ENCODE data around the gene LRRC15.

Gene LRRC15

GRCh38 chr3:194322678-194323211 is 46.8 kb downstream of the LRRC15 start:
- H2BK120ac ChIP-seq (ENCODE audit: insufficient read depth, low read length, poor library complexity), result no peak overlapping the region

GRCh38 chr3:194321693-194322640 is 47.6 kb downstream of the LRRC15 start:
- H4K12ac ChIP-seq (ENCODE audit: low read depth, low read length), result no peak overlapping the region

More at GRCh38 chr3:194322678-194323211, 46.8 kb downstream of the LRRC15 start:
- Histone ChIP-seq H3K23ac (ENCODE audit: low read length) (no peak overlapping the region), H4K12ac (ENCODE audit: low read depth, low read length) (no peak overlapping the region), H2BK12ac (ENCODE audit: low read length) (no peak overlapping the region), H3K4me2 (ENCODE audit: low read length) (no peak overlapping the region), H3K4me3 (ENCODE audit: low read depth, low read length) (peak overlapping the region; percentile 25), H3K18ac (ENCODE audit: low read length) (no peak overlapping the region), H4K8ac (ENCODE audit: low read depth, low read length) (no peak overlapping the region), H3K27ac (ENCODE audit: low read depth, low read length) (no peak overlapping the region), H2BK5ac (ENCODE audit: low read depth, low read length, poor library complexity) (no peak overlapping the region), H3K9ac (ENCODE audit: low read length) (no peak overlapping the region), H3K4me1 (ENCODE audit: control insufficient read depth in 1 of 2, insufficient read depth in 2 of 2, low read length in 2 of 2) (peaks cover 5 to 20% of the 10 kb centered on the region in 2 experiments), H3K79me1 (ENCODE audit: low read length) (no peaks in the 10 kb centered on the region), H3K79me2 (ENCODE audit: control insufficient read depth, insufficient read depth, low read length, poor library complexity) (no peaks in the 10 kb centered on the region), H3K27me3 (ENCODE audit: insufficient read depth, low read length) (no peaks in the 10 kb centered on the region), H3K14ac (ENCODE audit: low read length) (peak overlapping the region; percentile 14), H2AFZ (ENCODE audit: insufficient read depth, low read length, poor library complexity) (no peak overlapping the region), H3K4ac (ENCODE audit: low read depth, low read length) (no peak overlapping the region), H4K91ac (ENCODE audit: low read depth, low read length) (no peak overlapping the region), H3K9me3 (ENCODE audit: insufficient read depth, low read depth, low read length) (peaks cover 34% of the 10 kb centered on the region), H3K36me3 (ENCODE audit: control insufficient read depth in 1 of 2, insufficient read depth in 2 of 2, low read length in 2 of 2) (no peaks in the 10 kb centered on the region), H2AK5ac (ENCODE audit: low read length) (no peak overlapping the region)
- WGBS (ENCODE audit: extremely low coverage, insufficient coverage, insufficient read length), result no CpG with 5 or more reads among the region's 18 CpGs
- DNase-seq, result peak in 1 of 2 donors; percentile 50

GRCh38 chr3:194320744-194321243 is 48.7 kb downstream of the LRRC15 start:
- Histone ChIP-seq H3K4me2 (ENCODE audit: low read length) (no peak overlapping the region), H3K79me1 (ENCODE audit: low read length) (no peaks in the 10 kb centered on the region), H3K9ac (ENCODE audit: low read length) (no peak overlapping the region), H4K91ac (ENCODE audit: low read depth, low read length) (no peak overlapping the region), H4K8ac (ENCODE audit: low read depth, low read length) (no peak overlapping the region), H2AK5ac (ENCODE audit: low read length) (no peak overlapping the region), H3K27me3 (ENCODE audit: insufficient read depth, low read length) (peaks cover 6% of the 10 kb centered on the region), H3K18ac (ENCODE audit: low read length) (no peak overlapping the region), H3K23ac (ENCODE audit: low read length) (no peak overlapping the region), H2BK12ac (ENCODE audit: low read length) (no peak overlapping the region), H3K79me2 (ENCODE audit: control insufficient read depth, insufficient read depth, low read length, poor library complexity) (no peaks in the 10 kb centered on the region), H3K4me3 (ENCODE audit: low read depth, low read length) (no peak overlapping the region), H4K12ac (ENCODE audit: low read depth, low read length) (no peak overlapping the region), H3K14ac (ENCODE audit: low read length) (no peak overlapping the region), H2BK120ac (ENCODE audit: insufficient read depth, low read length, poor library complexity) (no peak overlapping the region), H3K27ac (ENCODE audit: low read depth, low read length) (no peak overlapping the region), H3K4ac (ENCODE audit: low read depth, low read length) (no peak overlapping the region), H2AFZ (ENCODE audit: insufficient read depth, low read length, poor library complexity) (no peak overlapping the region), H2BK5ac (ENCODE audit: low read depth, low read length, poor library complexity) (no peak overlapping the region), H3K36me3 (ENCODE audit: control insufficient read depth in 1 of 2, insufficient read depth in 2 of 2, low read length in 2 of 2) (no peaks in the 10 kb centered on the region), H3K9me3 (ENCODE audit: insufficient read depth, low read depth, low read length) (peaks cover 21% of the 10 kb centered on the region), H3K4me1 (ENCODE audit: control insufficient read depth in 1 of 2, insufficient read depth in 2 of 2, low read length in 2 of 2) (peaks cover 5 to 17% of the 10 kb centered on the region in 2 experiments)
- DNase-seq, result no peak
- no CpG with 5 or more reads among the region's 10 CpGs for WGBS (ENCODE audit: extremely low coverage, insufficient coverage, insufficient read length)

More at GRCh38 chr3:194321693-194322640, 47.6 kb downstream of the LRRC15 start:
- Histone ChIP-seq H2BK120ac (ENCODE audit: insufficient read depth, low read length, poor library complexity) (no peak overlapping the region), H3K79me1 (ENCODE audit: low read length) (no peaks in the 10 kb centered on the region), H3K4ac (ENCODE audit: low read depth, low read length) (no peak overlapping the region), H2AK5ac (ENCODE audit: low read length) (no peak overlapping the region), H3K9me3 (ENCODE audit: insufficient read depth, low read depth, low read length) (peaks cover 28% of the 10 kb centered on the region), H3K4me1 (ENCODE audit: control insufficient read depth in 1 of 2, insufficient read depth in 2 of 2, low read length in 2 of 2) (peaks cover 5 to 20% of the 10 kb centered on the region in 2 experiments), H2BK12ac (ENCODE audit: low read length) (no peak overlapping the region), H3K14ac (ENCODE audit: low read length) (no peak overlapping the region), H3K36me3 (ENCODE audit: control insufficient read depth in 1 of 2, insufficient read depth in 2 of 2, low read length in 2 of 2) (no peaks in the 10 kb centered on the region), H3K9ac (ENCODE audit: low read length) (no peak overlapping the region), H3K18ac (ENCODE audit: low read length) (no peak overlapping the region), H3K79me2 (ENCODE audit: control insufficient read depth, insufficient read depth, low read length, poor library complexity) (no peaks in the 10 kb centered on the region), H3K4me3 (ENCODE audit: low read depth, low read length) (peak overlapping the region; percentile 25), H2BK5ac (ENCODE audit: low read depth, low read length, poor library complexity) (no peak overlapping the region), H2AFZ (ENCODE audit: insufficient read depth, low read length, poor library complexity) (no peak overlapping the region), H4K8ac (ENCODE audit: low read depth, low read length) (no peak overlapping the region), H3K27me3 (ENCODE audit: insufficient read depth, low read length) (peaks cover 4% of the 10 kb centered on the region), H3K23ac (ENCODE audit: low read length) (no peak overlapping the region), H3K27ac (ENCODE audit: low read depth, low read length) (no peak overlapping the region), H3K4me2 (ENCODE audit: low read length) (no peak overlapping the region), H4K91ac (ENCODE audit: low read depth, low read length) (no peak overlapping the region)
- WGBS (ENCODE audit: extremely low coverage, insufficient coverage, insufficient read length), result no CpG with 5 or more reads among the region's 26 CpGs
- DNase-seq, result no peak

DNA sequence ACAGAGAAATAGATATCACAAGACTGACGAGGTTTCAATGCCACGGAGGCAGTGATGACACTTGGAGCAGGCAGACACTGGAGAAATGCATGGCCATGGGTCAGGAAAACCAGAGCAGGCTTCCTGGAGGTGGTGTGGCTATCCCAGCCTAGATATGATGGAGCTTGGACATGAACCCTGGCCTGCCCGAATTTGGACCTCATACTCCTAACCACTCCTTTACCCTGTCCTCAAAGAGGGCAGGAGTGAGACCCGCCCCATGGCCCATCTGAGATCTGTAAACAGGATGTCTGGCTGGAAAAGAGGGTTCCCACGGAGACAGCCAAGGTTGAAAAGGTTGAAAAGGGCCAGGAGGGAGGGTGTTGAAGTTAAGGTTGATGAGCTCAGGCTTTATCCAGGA is 49.4 kb downstream of the LRRC15 start:
- no peak overlapping the region for H3K27ac ChIP-seq (ENCODE audit: low read depth, low read length)
- no peak overlapping the region for H3K23ac ChIP-seq (ENCODE audit: low read length)
- no peak overlapping the region for H2BK120ac ChIP-seq (ENCODE audit: insufficient read depth, low read length, poor library complexity)
- H3K4me3 ChIP-seq (ENCODE audit: low read depth, low read length), result no peak overlapping the region
- H3K36me3 ChIP-seq (ENCODE audit: control insufficient read depth in 1 of 2, insufficient read depth in 2 of 2, low read length in 2 of 2), result no peaks in the 10 kb centered on the region
- H2BK5ac ChIP-seq (ENCODE audit: low read depth, low read length, poor library complexity), result no peak overlapping the region
- H2BK12ac ChIP-seq (ENCODE audit: low read length), result no peak overlapping the region
- no peak overlapping the region for H3K14ac ChIP-seq (ENCODE audit: low read length)
- H3K18ac ChIP-seq (ENCODE audit: low read length), result no peak overlapping the region
- WGBS (ENCODE audit: extremely low coverage, insufficient coverage, insufficient read length), result no CpG with 5 or more reads among the region's 5 CpGs
- H3K79me1 ChIP-seq (ENCODE audit: low read length), result peaks cover 4% of the 10 kb centered on the region
- H3K4me1 ChIP-seq (ENCODE audit: control insufficient read depth in 1 of 2, insufficient read depth in 2 of 2, low read length in 2 of 2), result peaks cover 8 to 21% of the 10 kb centered on the region in 2 experiments
- DNase-seq, result no peak
- no peak overlapping the region for H4K91ac ChIP-seq (ENCODE audit: low read depth, low read length)
- no peak overlapping the region for H4K8ac ChIP-seq (ENCODE audit: low read depth, low read length)
- no peak overlapping the region for H2AK5ac ChIP-seq (ENCODE audit: low read length)
- no peak overlapping the region for H3K4ac ChIP-seq (ENCODE audit: low read depth, low read length)
- peaks cover 19% of the 10 kb centered on the region for H3K9me3 ChIP-seq (ENCODE audit: insufficient read depth, low read depth, low read length)
- no peaks in the 10 kb centered on the region for H3K79me2 ChIP-seq (ENCODE audit: control insufficient read depth, insufficient read depth, low read length, poor library complexity)
- H3K27me3 ChIP-seq (ENCODE audit: insufficient read depth, low read length), result peaks cover 6% of the 10 kb centered on the region
- no peak overlapping the region for H4K12ac ChIP-seq (ENCODE audit: low read depth, low read length)
- no peak overlapping the region for H3K4me2 ChIP-seq (ENCODE audit: low read length)
- H3K9ac ChIP-seq (ENCODE audit: low read length), result no peak overlapping the region
- H2AFZ ChIP-seq (ENCODE audit: insufficient read depth, low read length, poor library complexity), result no peak overlapping the region

All from trophoblast cell (in vitro differentiated cells and primary cell).